Uterus (tissue), 4 donors: ENCODE data around the gene ACAD10. TPM values are rescaled to one million over a fixed set of nuclear protein-coding genes. Genes with fewer than 3 reads are reported as not detected.

ENCODE experiments used
- DNase-seq, 2 donors: peaks; one replicate each; pipeline ENCODE4 v3.0.0-alpha.2; 2019 to 2020
- H3K27ac ChIP-seq, 2 donors: fragments of 200-600 bp; sonication (generic); 1 replicate in 1 of 2; 2 replicates in 1 of 2; pipeline ENCODE4 v1.5.1; 2016 to 2018
- H3K27me3 ChIP-seq, 2 donors: fragments of 200-600 bp; sonication (generic); one replicate each; pipeline ENCODE4 v1.5.1; 2018 to 2019; ENCODE audit warnings: control low read depth in 1 of 2
- H3K36me3 ChIP-seq, 2 donors: fragments of 200-600 bp; sonication (generic); one replicate each; pipeline ENCODE4 v1.5.1; 2019; ENCODE audit warnings: control low read depth in 1 of 2
- H3K4me1 ChIP-seq, 2 donors: fragments of 200-600 bp; sonication (generic); one replicate each; pipeline ENCODE4 v1.5.1; 2018 to 2019; ENCODE audit warnings: control low read depth in 1 of 2
- H3K4me3 ChIP-seq, 2 donors: fragments of 200-600 bp; sonication (generic); 1 replicate in 1 of 2; 2 replicates in 1 of 2; pipeline ENCODE4 v1.5.1; 2018 to 2019; ENCODE audit warnings: mild to moderate bottlenecking in 1 of 2
- H3K9me3 ChIP-seq, 2 donors: fragments of 200-600 bp; sonication (generic); one replicate each; pipeline ENCODE4 v1.5.1; 2019; ENCODE audit warnings: control low read depth in 1 of 2
- POLR2A ChIP-seq, 2 donors: fragments of 450-650 bp; IDR thresholded peaks; one replicate each; pipeline ENCODE4 v1.6.1; 2016; ENCODE audit warnings: antibody characterized with exemption in 2 of 2, mild to moderate bottlenecking in 1 of 2, moderate library complexity in 1 of 2
- intact Hi-C: fragments of 100-400 bp; cut with DNase I; formaldehyde crosslinking; loops from one replicate; pipeline ENCODE4 v1.15.1; 2023; ENCODE audit warnings: low total_unique reads
- total RNA-seq, 4 donors: library from RNA; depleted of rRNA in 3 of 4; stranded (reverse); fragments of >200 nt in 3 of 4; gene quantifications; one replicate each; pipeline versions ENCODE4 v1.1.0 to v1.2.4, GENCODE V29; 2014 to 2023
- TF ChIP-seq, protein P1 (sequence below), 4 experiments: fragments of 200-600 bp in 2 of 4; fragments of 450-650 bp in 2 of 4; sonication (generic) in 2 of 4; IDR thresholded peaks; one replicate each; pipeline ENCODE4 v1.5.1; 2016 to 2019; ENCODE audit warnings: antibody characterized with exemption in 4 of 4, mild to moderate bottlenecking in 2 of 4, moderate library complexity in 1 of 4
- donor health status: DM: yes; HTN: yes; CAD: no.

ACAD10 gene
- total RNA-seq, 4 donors from 2014 or later = 19.4 to 46.4 (median 26.7) TPM

DNA sequence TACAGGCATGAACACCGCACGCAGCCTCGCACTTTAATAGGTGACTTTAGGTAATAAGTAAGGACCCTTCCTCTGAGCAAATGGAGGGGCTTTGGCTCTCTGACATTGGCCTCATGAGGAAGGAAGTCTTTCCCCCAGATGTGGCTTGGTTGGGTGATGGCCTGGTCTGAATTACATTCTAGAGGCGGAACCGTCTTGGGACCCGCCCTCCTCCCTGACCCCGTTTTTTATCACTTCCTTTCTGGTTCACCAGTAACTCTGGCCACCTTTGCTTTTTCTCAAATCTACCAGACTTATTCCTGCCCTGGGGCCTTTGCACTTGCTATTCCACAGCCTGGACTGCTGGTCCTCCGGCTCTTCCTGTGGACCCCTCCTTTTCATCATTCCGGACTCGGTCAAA, 94.3 kb downstream of the ACAD10 start:
- intact Hi-C loops = no loop called here
- DNase-seq = no peak
- no peaks in the 10 kb centered on the region for H3K27me3 ChIP-seq
- TF ChIP-seq, protein P1, sequence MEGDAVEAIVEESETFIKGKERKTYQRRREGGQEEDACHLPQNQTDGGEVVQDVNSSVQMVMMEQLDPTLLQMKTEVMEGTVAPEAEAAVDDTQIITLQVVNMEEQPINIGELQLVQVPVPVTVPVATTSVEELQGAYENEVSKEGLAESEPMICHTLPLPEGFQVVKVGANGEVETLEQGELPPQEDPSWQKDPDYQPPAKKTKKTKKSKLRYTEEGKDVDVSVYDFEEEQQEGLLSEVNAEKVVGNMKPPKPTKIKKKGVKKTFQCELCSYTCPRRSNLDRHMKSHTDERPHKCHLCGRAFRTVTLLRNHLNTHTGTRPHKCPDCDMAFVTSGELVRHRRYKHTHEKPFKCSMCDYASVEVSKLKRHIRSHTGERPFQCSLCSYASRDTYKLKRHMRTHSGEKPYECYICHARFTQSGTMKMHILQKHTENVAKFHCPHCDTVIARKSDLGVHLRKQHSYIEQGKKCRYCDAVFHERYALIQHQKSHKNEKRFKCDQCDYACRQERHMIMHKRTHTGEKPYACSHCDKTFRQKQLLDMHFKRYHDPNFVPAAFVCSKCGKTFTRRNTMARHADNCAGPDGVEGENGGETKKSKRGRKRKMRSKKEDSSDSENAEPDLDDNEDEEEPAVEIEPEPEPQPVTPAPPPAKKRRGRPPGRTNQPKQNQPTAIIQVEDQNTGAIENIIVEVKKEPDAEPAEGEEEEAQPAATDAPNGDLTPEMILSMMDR (IDR thresholded peaks at IDR 0.05) = no peak
- no peak overlapping the region for H3K27ac ChIP-seq
- peaks cover 10 to 11% of the 10 kb centered on the region in 2 donors for H3K4me1 ChIP-seq
- H3K4me3 ChIP-seq = no peak overlapping the region
- no peaks in the 10 kb centered on the region for H3K36me3 ChIP-seq
- H3K9me3 ChIP-seq = no peaks in the 10 kb centered on the region

DNA sequence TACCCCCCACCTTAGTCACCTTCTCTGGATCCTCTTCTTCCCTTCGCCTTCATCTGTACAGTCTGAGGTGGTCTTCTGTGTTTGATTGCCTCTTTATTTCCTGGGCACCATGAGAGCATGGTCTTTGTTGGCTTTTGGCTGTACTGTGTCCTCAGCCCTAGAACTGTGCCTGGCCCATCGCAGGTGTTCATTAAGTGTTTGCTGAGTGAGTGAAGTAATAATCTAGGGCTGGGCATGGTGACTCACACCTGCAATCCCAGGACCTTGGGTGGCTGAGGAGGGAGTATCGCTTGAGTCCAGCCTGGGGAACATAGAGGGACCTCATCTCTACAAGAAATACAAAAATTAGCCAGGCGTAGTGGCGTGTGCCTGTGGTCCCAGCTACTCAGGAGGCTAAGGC, 94.8 kb downstream of the ACAD10 start:
- H3K9me3 ChIP-seq = no peaks in the 10 kb centered on the region
- H3K27me3 ChIP-seq = no peaks in the 10 kb centered on the region
- TF ChIP-seq, protein P1 (IDR thresholded peaks at IDR 0.05) = no peak
- no peak for TF ChIP-seq POLR2A (IDR thresholded peaks at IDR 0.05)
- H3K4me1 ChIP-seq = peaks cover 9 to 10% of the 10 kb centered on the region in 2 donors
- H3K4me3 ChIP-seq = no peak overlapping the region
- intact Hi-C loops = no loop called here
- H3K36me3 ChIP-seq = no peaks in the 10 kb centered on the region
- no peak overlapping the region for H3K27ac ChIP-seq
- no peak for DNase-seq

DNA sequence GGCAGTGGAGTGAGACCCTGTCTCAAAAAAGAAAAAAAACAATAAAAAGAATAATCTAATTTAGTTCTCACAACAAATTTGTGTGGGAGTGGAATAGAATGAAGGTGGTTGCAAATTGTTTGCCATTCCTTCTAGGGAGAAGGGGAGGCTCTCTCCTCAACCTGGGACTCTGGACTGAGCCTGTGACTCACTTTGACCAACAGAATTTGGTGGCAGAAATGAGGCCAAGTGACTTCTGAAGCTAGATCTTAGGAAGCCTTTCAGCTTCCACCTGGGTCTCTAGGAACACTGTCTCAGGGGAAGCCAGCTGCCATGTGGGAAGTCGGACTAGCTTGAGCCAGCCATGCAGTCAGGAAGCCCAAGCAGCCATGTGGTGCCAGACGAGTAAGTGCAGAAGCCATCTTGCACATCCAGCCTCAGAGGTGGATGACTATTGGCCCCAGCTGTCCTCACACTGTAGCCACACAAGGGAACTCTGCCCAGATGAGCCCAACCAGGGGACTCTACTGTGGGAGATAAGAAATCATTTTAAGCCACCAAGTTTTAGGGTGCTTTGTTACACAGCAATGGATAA, 95.3 kb downstream of the ACAD10 start:
- intact Hi-C loops = no loop called here
- H3K27me3 ChIP-seq = no peaks in the 10 kb centered on the region
- no peaks in the 10 kb centered on the region for H3K36me3 ChIP-seq
- TF ChIP-seq, protein P1 (IDR thresholded peaks at IDR 0.05) = no peak
- TF ChIP-seq POLR2A (IDR thresholded peaks at IDR 0.05) = no peak
- H3K27ac ChIP-seq = no peak overlapping the region
- H3K4me3 ChIP-seq = no peak overlapping the region
- no peaks in the 10 kb centered on the region for H3K9me3 ChIP-seq
- no peak for DNase-seq
- H3K4me1 ChIP-seq = peaks cover 5 to 7% of the 10 kb centered on the region in 2 donors

DNA sequence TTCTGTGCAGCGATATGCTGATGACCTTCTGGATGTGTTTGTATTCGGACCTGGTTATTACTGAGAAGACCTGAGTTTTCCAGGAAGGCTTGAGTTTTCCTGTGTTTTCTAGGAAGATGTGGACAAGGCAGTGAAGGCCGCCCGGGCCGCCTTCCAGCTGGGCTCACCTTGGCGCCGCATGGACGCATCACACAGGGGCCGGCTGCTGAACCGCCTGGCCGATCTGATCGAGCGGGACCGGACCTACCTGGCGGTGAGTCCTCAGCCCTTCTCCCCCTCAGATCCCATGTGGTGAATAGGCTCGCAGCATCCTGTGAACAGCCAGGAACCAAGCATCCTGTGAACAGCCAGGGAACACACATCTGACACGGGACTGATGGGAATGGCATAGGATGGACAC, 97.2 kb downstream of the ACAD10 start:
- intact Hi-C loops = no loop called here
- H3K27ac ChIP-seq = no peak overlapping the region
- no peak for DNase-seq
- TF ChIP-seq, protein P1 (IDR thresholded peaks at IDR 0.05) = no peak
- TF ChIP-seq POLR2A (IDR thresholded peaks at IDR 0.05) = no peak
- no peaks in the 10 kb centered on the region for H3K9me3 ChIP-seq
- no peaks in the 10 kb centered on the region for H3K4me1 ChIP-seq
- no peaks in the 10 kb centered on the region for H3K27me3 ChIP-seq
- no peak overlapping the region for H3K4me3 ChIP-seq
- H3K36me3 ChIP-seq = no peaks in the 10 kb centered on the region

DNA sequence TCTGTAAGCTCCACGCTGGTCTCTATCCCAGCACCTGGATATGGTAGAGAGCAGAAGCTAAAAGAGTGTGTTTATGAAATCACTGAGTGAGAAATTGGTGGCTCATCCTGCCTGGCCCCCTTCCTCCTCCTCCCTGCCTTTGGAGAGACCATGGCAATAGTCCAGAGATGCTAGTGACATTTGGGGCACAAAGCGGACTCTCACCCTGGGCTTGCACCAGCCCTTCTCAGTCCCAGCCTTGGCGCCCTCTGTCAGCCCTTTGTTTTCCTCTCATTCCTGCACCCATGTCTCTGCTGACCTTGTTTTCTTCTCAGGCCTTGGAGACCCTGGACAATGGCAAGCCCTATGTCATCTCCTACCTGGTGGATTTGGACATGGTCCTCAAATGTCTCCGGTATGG, 99.1 kb downstream of the ACAD10 start:
- Histone ChIP-seq H3K4me3 (no peak overlapping the region), H3K36me3 (no peaks in the 10 kb centered on the region), H3K27me3 (no peaks in the 10 kb centered on the region), H3K27ac (no peak overlapping the region), H3K9me3 (no peaks in the 10 kb centered on the region), H3K4me1 (no peaks in the 10 kb centered on the region)
- DNase-seq = no peak
- intact Hi-C loops = no loop called here
- TF ChIP-seq, protein P1 (IDR thresholded peaks at IDR 0.05) = no peak
